GM18505 (cell line): ENCODE measurements around the gene CPED1.

ENCODE experiments used
- ATAC-seq: cut with Tn5 transposase; IDR thresholded peaks from one replicate; pipeline ENCODE4 v1.9.1; 2021; ENCODE audit not compliant: unreplicated experiment
- POLR2A ChIP-seq: IDR thresholded peaks from 4 replicates; pipeline ENCODE4 v1.6.1; 2011; ENCODE audit warnings: borderline replicate concordance; ENCODE audit not compliant: insufficient read depth, insufficient read length; ENCODE audit errors: extremely low read depth

The CPED1 gene

DNA sequence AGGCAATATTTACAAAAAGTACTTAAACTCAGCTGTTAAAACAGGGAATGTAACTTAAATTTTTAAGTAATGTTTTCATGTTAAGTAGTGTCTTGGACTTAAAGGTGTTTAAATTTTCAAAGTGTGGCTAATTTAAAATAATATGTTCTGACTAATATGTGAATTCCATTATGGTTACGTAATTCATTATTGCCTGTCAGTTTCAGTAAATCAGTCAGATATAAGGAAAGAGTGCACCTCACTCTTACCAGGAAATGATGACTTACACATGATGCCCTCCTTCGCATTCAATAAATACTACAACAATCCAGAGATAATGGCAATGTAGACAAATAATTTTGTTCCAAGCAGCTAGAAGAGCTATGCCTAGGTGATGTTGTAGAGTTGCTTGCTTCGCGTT is 271.3 kb downstream of the CPED1 start:
- ATAC-seq: no peak
- no peak for TF ChIP-seq POLR2A

DNA sequence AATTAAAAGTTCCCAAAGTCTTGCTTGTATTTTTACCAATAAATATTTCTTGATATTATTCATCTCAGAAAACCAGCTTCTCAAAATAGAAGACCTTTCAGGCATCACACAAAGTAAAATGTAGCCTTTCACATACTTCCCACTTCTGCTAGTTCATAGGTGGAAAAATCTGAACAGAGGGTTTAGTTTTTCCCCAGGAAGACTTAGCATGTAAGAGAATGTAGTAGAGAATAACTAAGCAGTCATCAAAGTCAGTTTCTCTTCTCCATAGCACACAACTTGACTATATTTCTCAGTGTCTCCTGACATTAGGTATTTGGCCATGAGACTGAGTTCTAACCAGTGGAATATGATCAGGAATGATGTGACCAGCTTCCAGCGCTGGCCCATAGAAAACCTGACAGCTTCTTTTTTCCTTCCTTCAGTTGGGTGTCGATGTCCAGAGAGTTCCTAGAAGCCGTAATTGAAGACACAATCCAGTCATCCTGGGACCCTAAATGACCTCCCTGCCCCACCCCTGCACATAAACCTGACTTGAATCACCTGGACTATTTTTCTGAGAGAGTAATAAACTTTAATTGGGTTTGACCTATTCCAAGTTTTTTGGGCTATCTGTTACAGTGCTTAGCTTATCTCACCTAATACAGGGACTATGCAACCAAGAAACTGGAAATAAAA is 272.8 kb downstream of the CPED1 start:
- TF ChIP-seq POLR2A: no peak

DNA sequence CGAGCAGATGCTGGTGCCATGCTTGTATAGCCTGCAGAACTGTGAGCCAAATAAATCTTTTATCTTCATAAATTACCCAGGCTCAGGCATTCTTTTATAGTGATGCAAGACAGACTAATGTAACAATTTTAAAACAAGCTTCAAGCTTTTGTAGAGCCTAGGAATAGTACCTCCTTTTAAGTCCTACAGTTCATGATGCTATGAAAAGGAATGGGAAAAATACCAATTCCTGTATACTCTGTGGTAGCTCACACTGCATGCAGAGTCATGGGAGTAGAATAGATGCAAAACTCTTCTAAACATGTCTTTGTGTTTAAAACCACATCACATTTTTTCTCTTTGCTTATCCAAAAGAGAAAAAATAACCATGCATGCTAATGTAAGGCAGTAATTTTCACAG is 273.7 kb downstream of the CPED1 start:
- no peak for ATAC-seq
- no peak for TF ChIP-seq POLR2A

More for the DNA sequence above, 272.8 kb downstream of the CPED1 start:
- no peak for ATAC-seq

DNA sequence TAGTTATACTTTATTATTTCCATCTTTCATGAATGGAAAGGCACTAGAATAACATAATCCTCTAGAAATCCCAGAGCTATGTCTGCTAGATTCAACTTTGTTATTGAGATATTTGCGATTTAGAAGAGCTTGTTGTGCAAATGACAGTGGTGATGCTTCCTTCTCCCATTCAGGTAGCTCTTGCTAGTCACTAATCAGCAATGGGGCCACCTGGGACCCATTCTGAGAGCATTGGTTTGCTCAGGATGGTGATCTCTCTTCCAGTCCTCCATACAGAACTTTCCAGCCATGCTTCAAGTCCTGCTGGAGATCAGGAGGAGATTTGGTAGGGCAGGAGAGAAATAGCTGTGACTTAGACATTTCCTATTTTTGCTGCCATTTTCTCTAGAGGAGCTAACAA is 274.5 kb downstream of the CPED1 start:
- TF ChIP-seq POLR2A: no peak
- no peak for ATAC-seq

DNA sequence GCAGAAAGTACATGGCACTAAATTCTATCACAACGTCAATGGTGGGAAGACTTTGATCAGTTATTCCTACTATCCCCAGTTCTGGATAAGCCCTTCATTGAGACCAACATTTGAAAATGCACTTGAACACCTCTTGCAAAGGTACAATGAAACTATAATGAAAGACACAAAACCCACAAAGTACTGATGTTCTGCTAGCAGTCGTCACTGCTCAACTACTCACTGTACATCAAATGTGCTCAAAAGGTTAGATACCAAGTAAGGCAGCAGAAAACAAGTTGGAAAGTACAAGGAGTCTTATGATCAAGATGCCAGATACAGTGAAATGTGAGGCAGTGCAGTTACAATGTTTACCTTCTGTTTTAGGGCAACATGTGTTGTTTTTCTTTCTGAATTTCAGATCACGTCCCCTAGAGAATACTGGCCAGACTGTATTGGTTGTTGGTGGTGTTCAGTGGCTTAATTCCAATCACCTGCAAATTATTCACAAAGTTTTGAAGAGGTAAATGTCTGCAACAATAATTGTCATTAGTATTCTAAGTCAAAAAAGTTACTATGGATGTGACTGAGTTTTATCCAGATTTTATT is 277.9 kb downstream of the CPED1 start:
- no peak for TF ChIP-seq POLR2A
- ATAC-seq: no peak

DNA sequence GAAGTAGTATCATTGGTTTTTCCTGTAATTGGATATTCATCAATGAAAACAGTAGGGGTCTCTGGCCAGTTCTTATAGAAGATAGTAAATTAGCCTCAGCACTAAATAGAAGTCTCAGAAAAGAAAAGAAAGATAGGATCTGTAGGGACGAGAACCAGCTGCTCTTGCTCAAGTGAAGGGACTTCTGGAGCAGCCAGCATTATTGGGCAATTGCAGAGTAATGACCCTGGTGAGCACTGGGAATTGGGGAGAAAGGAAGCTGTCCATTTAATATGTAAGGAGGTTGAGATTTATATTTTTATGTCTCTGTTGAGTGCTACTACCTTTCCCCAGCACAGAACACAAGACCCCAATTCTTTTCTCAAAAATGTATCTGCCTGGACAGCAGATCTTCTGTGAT is 279.1 kb downstream of the CPED1 start:
- ATAC-seq: no peak
- TF ChIP-seq POLR2A: no peak

DNA sequence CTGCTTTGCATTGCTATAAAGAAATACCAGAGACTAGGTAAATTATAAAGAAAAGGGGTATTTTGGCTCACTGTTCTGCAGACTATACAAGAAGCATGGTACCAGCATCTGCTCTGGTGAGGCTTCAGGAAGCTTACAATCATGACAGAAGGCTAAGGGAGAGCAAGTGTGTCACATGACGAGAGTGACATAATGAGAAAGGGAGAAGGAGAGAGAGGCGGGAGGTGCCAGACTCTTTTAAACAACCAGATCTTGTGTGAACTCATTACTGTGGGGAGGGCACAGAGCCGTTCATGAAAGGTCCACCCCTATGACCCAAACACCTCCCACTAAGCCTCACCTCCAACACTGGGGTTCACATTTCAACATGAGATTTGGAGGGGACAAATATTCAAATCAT is 281.3 kb downstream of the CPED1 start:
- ATAC-seq: no peak
- no peak for TF ChIP-seq POLR2A

DNA sequence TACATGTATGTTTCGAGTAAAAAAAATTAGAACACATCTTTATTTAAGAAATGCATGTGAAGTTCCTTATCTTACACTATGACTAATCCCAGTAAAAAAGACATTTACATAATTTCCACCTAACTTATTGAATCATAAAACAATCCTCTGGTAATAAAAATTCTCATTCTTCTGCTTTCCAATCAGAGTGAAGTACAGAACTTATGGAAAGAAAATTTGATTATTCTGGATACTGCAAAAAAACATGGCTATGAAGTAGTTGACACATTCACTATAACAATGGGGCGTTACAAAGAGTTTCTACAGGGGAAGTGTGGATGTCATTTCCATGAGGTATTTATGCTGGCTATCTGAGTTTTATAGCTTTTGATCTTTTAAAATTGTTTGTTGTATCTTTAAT is 282.6 kb downstream of the CPED1 start:
- TF ChIP-seq POLR2A: no peak
- no peak for ATAC-seq

DNA sequence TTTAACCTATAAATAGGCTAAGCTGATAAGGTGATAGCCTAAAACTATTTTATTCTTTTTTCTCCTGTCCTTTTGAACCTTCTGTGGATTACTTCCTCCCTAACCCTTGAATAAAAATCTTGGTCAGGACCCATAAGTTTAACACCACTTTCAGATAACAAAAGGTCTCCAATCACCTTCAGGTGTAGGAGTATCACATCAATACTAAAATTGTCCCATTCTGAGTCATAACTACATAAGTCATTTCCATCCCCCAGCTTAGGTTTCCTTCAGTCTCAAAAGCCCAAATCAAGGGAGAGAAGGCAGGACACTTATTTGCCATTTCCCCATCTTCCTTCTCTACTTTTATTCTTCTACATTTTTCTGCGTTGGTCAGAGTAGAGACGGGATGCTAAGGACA is 283.4 kb downstream of the CPED1 start:
- ATAC-seq: no peak
- TF ChIP-seq POLR2A: no peak

DNA sequence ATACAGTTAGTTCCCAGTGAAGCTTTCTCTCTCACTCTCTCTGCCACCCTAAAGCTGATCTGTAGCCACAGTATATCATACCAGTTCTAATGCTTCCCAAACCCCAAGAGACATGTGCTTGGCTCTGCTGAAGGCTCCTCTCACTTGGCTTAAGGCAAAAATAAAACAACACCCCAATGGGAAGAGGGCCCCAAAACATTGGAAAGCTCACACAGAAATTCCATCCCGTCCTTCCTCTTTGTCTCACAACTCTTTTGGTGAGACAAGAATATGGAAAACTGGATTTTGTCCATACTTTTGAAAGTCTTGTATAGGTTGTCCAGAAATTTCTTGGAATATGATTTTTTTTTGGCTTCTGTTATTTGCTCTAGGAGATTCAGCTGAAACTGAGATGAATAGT is 284.2 kb downstream of the CPED1 start:
- no peak for ATAC-seq
- no peak for TF ChIP-seq POLR2A

DNA sequence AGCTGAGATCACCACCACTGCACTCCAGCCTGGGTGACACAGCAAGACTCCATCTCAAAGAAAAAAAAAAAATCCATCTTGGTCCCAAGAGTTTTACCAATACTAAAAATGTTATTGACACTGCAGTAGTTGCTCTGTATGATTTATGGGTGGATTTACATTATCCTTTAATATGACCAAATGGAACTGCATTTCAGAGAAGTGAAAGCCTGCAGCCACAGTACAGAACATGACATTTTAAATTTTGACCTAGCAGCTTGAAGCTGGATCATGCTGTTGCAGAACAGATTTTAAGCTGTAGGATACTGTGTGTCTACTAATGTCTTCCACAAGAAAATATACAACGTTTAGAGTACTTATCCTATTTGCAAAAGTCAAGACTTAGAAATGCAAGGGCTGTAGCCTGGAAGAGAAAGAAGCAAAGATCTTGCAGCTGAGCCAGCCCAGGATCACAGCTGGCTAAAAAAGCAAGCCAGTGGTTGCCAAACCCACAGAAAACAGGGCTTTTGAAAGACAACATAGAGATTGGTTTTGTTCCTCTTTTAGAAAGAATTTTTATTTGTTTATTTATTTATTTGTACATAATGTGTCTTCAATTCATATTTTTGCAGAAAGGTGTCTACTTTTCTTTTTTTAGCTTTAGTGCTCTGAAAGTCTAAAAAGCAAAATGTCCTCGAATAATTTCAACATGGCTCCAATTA is 285.1 kb downstream of the CPED1 start:
- no peak for TF ChIP-seq POLR2A
- ATAC-seq: no peak

DNA sequence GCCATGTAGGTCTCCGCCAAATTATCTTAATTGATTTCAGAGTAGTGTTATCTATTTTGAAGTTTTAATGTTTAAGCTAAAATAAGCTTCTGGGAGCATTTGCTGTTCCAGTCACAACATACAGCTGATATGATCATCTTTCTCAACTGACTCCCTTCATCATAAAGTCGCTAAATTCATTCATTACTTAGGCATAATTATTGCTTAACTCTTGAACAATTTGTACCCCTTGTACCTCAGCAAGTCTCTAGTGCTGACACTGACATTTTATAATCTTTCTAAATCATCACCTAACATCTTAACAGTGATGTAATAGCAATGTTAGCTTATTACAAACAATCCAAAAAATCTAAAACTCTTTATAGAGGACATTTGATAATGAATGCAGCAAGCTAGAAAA is 286.0 kb downstream of the CPED1 start:
- TF ChIP-seq POLR2A: no peak
- no peak for ATAC-seq

DNA sequence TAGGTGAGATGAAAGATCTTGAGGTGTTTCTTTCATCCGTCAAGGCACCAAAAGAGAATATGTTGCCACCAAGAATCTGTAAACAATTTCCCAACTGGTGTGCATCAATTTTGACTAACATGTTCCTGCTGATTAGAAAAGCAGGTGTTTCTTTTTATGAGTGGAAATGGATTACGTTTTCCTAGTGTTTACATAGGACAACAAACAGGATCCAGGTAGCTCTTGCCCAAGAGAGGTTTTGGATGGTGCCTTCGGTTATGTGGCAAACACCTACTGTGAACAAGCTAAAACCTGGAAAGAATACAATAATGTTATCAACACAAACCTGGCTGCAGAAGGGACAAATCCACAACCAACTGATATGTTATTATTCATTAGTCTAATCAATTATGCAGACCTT is 286.7 kb downstream of the CPED1 start:
- ATAC-seq: no peak
- TF ChIP-seq POLR2A: no peak

DNA sequence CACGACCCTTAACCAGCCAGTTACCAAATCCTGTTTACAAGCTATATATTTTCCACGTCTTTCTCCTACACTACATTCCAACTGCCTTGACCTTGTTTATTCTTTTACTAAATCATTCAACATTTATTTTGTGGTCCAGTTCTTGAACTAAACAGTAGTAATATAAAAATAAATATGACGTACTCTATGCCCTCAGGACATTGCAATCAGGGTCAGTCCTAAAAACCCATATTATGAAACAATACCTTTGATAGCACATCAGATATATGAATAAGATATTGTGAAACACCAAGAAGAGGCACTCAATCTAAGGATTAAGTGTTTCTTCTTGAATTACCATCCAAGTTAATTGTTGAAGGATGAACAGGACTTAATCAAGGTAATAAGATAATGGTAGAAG is 287.8 kb downstream of the CPED1 start:
- TF ChIP-seq POLR2A: no peak
- ATAC-seq: no peak
